Lower leg skin (tissue), 4 donors: ENCODE measurements around the gene SOWAHA. TPM values are rescaled to one million over a fixed set of nuclear protein-coding genes. Genes with fewer than 3 reads are reported as not detected.

Experiments used
- DNase-seq, 2 donors: peaks; one replicate each; pipeline ENCODE4 v3.0.0-alpha.2; 2019; ENCODE audit warnings: low spot score in 2 of 2
- H3K4me3 ChIP-seq: fragments of 200-600 bp; sonication (generic); 2 replicates; pipeline ENCODE4 v1.5.1; 2017; ENCODE audit warnings: mild to moderate bottlenecking, low read depth; ENCODE audit not compliant: poor library complexity, severe bottlenecking
- POLR2A ChIP-seq, 2 donors: fragments of 450-650 bp; IDR thresholded peaks; one replicate each; pipeline ENCODE4 v1.6.1; 2016 to 2017; ENCODE audit warnings: antibody characterized with exemption in 2 of 2, mild to moderate bottlenecking in 1 of 2, moderate library complexity in 1 of 2
- WGBS, 2 donors: methylation state at CpG; one replicate each; pipeline ENCODE4 v1.1.5; 2018; 5-methylcytosine and 5-hydroxymethylcytosine counted together
- intact Hi-C: fragments of 100-400 bp; cut with DNase I; formaldehyde crosslinking; loops from one replicate; pipeline ENCODE4 v1.15.0; 2023; ENCODE audit warnings: low total_unique reads
- total RNA-seq, 4 donors: library from RNA; depleted of rRNA; stranded (reverse); fragments of >200 nt; gene quantifications; one replicate each; pipeline ENCODE4 v1.1.0, GENCODE V29; 2016
- TF ChIP-seq, protein P1 (sequence below), 3 donors: fragments of 450-650 bp; IDR thresholded peaks; one replicate each; pipeline ENCODE4 v1.5.1; 2016; ENCODE audit warnings: antibody characterized with exemption in 3 of 3, mild to moderate bottlenecking in 3 of 3, moderate library complexity in 2 of 3

Gene SOWAHA
- total RNA-seq, 4 donors from 2014 or later = 0.08 to 1.0 (median 0.79) TPM

DNA sequence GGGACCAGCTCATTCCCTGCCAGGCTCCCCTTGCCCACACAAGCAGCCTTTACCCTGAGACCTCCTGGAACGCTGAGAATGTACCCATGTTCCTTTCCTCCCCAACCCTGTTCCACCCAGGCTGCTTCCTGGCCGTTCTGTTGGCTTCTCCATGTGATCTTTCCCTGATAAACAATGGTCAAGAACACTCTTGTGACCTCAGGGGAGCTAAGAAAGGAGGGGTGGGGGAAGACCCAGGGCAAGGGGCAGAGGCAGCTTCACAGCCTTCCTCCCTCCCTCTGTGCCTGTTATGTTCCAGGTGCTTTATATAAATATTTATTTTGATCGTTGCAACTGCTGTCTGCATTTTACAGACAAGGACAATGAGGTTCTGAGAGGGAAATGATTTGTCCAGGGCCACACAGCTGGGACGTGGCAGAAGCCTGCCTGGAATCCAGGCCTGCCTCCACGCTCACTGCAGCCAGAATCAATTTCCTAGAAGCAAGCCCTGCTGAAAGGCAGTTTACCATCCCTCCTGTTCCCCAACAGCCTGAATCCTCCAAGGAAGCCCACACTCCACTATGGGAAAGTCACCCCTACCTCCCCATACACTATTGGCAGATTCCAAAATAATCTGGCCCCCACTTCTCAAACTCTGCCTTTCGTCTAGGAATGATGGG is 13.5 kb downstream of the SOWAHA start:
- no peak overlapping the region for H3K4me3 ChIP-seq
- 87 to 89% methylated on average over 6 of the region's 6 CpGs for WGBS, 2 donors
- TF ChIP-seq, protein P1, sequence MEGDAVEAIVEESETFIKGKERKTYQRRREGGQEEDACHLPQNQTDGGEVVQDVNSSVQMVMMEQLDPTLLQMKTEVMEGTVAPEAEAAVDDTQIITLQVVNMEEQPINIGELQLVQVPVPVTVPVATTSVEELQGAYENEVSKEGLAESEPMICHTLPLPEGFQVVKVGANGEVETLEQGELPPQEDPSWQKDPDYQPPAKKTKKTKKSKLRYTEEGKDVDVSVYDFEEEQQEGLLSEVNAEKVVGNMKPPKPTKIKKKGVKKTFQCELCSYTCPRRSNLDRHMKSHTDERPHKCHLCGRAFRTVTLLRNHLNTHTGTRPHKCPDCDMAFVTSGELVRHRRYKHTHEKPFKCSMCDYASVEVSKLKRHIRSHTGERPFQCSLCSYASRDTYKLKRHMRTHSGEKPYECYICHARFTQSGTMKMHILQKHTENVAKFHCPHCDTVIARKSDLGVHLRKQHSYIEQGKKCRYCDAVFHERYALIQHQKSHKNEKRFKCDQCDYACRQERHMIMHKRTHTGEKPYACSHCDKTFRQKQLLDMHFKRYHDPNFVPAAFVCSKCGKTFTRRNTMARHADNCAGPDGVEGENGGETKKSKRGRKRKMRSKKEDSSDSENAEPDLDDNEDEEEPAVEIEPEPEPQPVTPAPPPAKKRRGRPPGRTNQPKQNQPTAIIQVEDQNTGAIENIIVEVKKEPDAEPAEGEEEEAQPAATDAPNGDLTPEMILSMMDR (IDR thresholded peaks at IDR 0.05) = no peak
- no peak for TF ChIP-seq POLR2A (IDR thresholded peaks at IDR 0.05)
- intact Hi-C loops = no loop called here
- DNase-seq = no peak

DNA sequence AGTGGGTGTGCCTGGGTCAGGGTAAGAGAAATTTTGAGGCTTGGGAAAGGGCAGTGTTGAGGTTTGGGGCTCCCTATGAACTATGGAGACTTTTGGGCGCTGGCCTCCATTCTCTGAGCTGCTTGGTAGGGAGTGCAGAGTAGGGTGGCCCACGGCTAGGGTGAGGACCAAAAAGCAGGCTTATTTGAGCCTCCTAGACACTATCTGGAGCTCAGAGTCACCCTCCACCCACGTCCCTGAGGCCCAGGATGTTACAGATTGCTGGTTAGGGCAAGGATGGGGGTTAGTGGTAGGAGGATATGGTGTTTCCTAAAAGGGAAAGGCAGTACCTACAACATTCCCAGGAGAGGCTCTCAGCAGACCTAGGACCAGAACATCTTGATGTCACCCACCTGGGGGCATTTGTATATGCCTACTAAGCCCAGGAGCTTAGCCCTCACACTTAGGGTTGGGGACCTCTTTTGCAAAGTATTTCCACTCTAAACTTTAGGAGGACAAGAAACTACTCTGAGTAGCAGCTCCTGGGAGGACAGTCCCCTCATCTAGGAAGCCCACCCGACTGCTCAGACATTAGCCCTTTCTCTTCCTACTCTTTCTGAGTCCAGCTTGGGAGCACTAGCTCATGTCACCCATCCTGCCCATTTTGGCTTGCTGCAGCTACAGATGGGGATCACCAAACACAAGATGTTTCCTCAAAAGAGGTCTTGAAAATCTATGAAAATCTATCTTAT is 15.0 kb downstream of the SOWAHA start:
- WGBS, 2 donors = 92 to 94% methylated on average over 4 of the region's 4 CpGs
- TF ChIP-seq, protein P1 (IDR thresholded peaks at IDR 0.05) = no peak
- TF ChIP-seq POLR2A (IDR thresholded peaks at IDR 0.05) = no peak
- H3K4me3 ChIP-seq = no peak overlapping the region

DNA sequence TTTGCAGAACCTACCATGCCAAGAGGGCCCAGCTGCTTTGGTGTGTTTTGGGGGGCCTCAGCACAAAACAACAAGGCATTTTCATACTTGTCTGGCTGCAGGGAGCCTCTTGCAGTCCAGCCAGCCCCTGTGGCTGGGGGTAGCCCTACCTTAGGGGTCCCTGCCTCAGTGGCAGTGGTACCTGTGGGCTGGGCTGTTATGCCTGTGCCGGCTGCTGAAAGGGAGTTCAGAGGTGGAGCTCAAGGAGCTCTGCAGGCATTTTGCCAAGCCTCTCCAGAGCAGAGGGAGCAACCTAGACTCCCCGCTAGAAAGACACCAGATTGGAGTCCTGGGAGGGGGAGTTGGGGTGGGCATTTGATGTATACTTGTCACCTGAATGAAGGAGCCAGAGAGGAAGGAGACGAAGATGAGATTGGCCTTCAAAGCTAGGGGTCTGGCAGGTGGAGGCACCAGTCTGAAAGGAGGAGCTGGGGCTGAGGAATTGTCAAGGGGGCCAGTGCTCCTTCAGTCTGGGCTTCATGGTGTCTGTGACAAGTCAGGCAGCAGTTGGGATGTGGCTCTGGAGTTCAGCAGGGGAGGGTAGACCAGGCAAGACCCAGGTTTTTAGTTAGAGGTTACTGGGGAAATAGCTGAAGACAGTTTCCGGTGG is 15.9 kb downstream of the SOWAHA start:
- intact Hi-C loops = no loop called here
- WGBS, 2 donors = 77 to 81% methylated on average over 4 of the region's 4 CpGs
- no peak overlapping the region for H3K4me3 ChIP-seq
- DNase-seq = no peak
- TF ChIP-seq, protein P1 (IDR thresholded peaks at IDR 0.05) = no peak
- TF ChIP-seq POLR2A (IDR thresholded peaks at IDR 0.05) = no peak

More for the DNA sequence above, 15.0 kb downstream of the SOWAHA start:
- intact Hi-C loops = no loop called here
- no peak for DNase-seq

DNA sequence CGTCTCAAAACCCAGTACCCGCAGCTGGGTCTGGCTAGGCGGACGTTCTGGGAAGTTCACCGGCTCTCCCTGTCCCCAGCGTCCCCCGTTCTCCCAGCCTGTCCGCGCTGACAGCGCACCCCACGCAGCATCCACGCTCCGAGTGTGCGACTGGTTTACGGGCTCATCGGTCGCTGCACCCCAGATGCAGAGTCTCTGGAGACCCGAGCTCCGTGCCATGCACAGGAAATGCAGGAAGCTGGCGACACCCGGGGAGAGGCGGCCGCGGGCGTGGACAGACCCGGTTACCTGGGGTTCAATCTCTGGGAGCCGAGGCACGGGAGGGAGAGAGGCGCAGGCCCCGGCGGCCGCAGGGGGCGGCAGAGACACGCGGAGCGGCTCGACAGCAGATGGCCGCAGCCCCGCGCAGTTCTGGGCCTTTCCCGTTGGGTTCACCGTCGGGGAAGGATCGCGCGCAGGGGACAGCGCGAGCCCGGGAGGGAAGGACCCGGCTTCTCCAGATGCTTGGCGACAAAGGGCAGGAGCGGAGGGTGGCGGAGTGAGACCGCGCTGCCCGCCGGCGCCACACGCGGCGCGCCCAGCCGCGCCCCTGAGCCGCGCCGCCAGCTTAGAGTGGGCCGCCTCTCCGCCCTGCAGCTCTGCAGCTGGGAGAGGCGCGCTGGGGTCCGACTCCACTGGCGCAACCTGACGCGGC is 16.8 kb downstream of the SOWAHA start:
- DNase-seq = peak; percentile 58 to 96
- 2 to 4% methylated on average over 42 to 66 of the region's 75 CpGs for WGBS, 2 donors
- intact Hi-C loops = no loop called here
- H3K4me3 ChIP-seq = peak overlapping the region; percentile 54
- TF ChIP-seq, protein P1 (IDR thresholded peaks at IDR 0.05) = peak in 1 of 3 donors; percentile 72
- no peak for TF ChIP-seq POLR2A (IDR thresholded peaks at IDR 0.05)

DNA sequence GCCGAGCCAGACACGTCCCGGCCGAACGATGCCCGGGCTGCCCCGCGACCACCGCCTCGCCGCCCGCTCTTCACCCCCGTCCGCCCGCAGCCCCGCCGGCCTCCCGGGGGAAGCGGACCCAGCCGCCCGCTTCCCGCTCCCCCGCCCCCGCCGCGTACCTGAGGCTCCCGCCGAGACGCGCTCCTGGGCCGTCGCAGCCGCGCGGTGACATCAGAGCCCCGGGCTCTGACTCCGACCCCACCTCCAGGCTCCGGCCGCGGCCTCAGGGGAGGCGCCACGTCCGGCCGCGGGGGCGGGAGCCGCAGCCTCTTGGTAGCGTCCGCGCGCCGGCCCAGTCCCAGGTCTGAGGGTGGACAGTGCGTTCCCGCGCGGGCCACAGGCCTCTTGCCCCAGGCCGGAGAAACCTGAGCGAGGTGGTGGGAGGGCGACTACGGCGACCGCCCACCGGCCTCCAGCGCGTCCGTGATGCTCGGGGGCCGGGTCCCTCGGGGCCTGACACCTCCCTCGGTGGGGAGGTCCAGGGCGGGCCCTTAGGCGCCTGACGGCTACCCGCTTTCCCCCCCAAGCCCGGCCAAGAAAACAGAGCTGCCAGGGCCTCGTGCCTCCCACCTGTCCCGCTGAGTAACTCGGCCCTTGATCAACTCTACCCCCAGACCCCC is 17.5 kb downstream of the SOWAHA start, which contains the start of gene SHROOM1:
TSS of gene SHROOM1 (minus strand) at position 212 of the 659 bp plus-strand sequence. CDS start 4,507 bp downstream, outside the sequence.
- H3K4me3 ChIP-seq = peak within 1 kb of the TSS; percentile 54
- TF ChIP-seq, protein P1 (IDR thresholded peaks at IDR 0.05) = no peak
- peak in 1 of 2 donors; percentile 89 for DNase-seq
- intact Hi-C loops = no loop called here
- 14 to 70% methylated on average over 7 to 39 of the region's 78 CpGs for WGBS, 2 donors
